GM21529 (cell line): ENCODE results near the gene LRRC14B.

Experiments
- ATAC-seq: cut with Tn5 transposase; IDR thresholded peaks from one replicate; pipeline ENCODE4 v1.9.1; 2021; ENCODE audit not compliant: unreplicated experiment

The LRRC14B gene

GRCh38 chr5:173392-174290 is 17.7 kb upstream of the LRRC14B start:
- ATAC-seq: no peak

- ATAC-seq: no peak
Measured at GRCh38 chr5:174291-174600, 17.0 kb upstream of the LRRC14B start.

- ATAC-seq: no peak
Measured at GRCh38 chr5:174876-175465, 16.3 kb upstream of the LRRC14B start.

- no peak for ATAC-seq
Measured at GRCh38 chr5:176296-176823, 14.9 kb upstream of the LRRC14B start.

GRCh38 chr5:178110-178509 is 13.2 kb upstream of the LRRC14B start:
- ATAC-seq: no peak

- ATAC-seq: no peak
Measured at GRCh38 chr5:179401-179800, 11.9 kb upstream of the LRRC14B start.

GRCh38 chr5:180286-180918 is 10.9 kb upstream of the LRRC14B start:
- no peak for ATAC-seq

GRCh38 chr5:181160-181559 is 10.1 kb upstream of the LRRC14B start:
- no peak for ATAC-seq

- no peak for ATAC-seq
Measured at GRCh38 chr5:181566-181965, 9.7 kb upstream of the LRRC14B start.

- no peak for ATAC-seq
Measured at GRCh38 chr5:182126-182525, 9.2 kb upstream of the LRRC14B start.

- ATAC-seq: no peak
Measured at GRCh38 chr5:184471-184870, 6.8 kb upstream of the LRRC14B start.

- ATAC-seq: no peak
Measured at GRCh38 chr5:185095-186070, 5.9 kb upstream of the LRRC14B start.

- ATAC-seq: no peak
Measured at GRCh38 chr5:186091-187041, 4.9 kb upstream of the LRRC14B start.

GRCh38 chr5:187042-187431 is 4.3 kb upstream of the LRRC14B start:
- no peak for ATAC-seq

GRCh38 chr5:187617-188451 is 3.5 kb upstream of the LRRC14B start:
- no peak for ATAC-seq

GRCh38 chr5:188488-189481 is 2.5 kb upstream of the LRRC14B start:
- ATAC-seq: peak; percentile 78

- ATAC-seq: no peak
Measured at GRCh38 chr5:189486-189885, 1.8 kb upstream of the LRRC14B start.

- ATAC-seq: no peak
Measured at GRCh38 chr5:189976-190365, 1.3 kb upstream of the LRRC14B start.
